SU-DHL-6 (cell line): Measurements from ENCODE around the gene TRDMT1.

ENCODE experiments used
- H2AFZ ChIP-seq: fragments of 200-600 bp; sonication (generic); 2 replicates; pipeline ENCODE4 v1.6.1; 2014; ENCODE audit warnings: low read depth, mild to moderate bottlenecking, moderate library complexity, mixed read lengths, antibody characterized with exemption, low read length; ENCODE audit not compliant: severe bottlenecking
- H3F3A ChIP-seq: fragments of 200-600 bp; shearing (Covaris generic); 2 replicates; pipeline ENCODE4 v1.6.0; 2016; ENCODE audit warnings: antibody characterized with exemption, mild to moderate bottlenecking; ENCODE audit not compliant: insufficient read depth
- H3K27ac ChIP-seq: fragments of 200-600 bp; sonication (generic); 2 replicates; pipeline ENCODE4 v1.5.1; 2016; ENCODE audit warnings: low read depth, mild to moderate bottlenecking, low read length, moderate library complexity, mixed read lengths
- H3K27me3 ChIP-seq: fragments of 200-600 bp; sonication (generic), shearing (Covaris generic); 2 replicates; pipeline ENCODE4 v1.6.0; 2014; ENCODE audit warnings: mild to moderate bottlenecking, low read length
- H3K36me3 ChIP-seq: fragments of 200-600 bp; sonication (generic); 2 replicates; pipeline ENCODE4 v1.6.1; 2014; ENCODE audit warnings: mild to moderate bottlenecking, low read length, mixed read lengths
- H3K4me2 ChIP-seq: fragments of 300-600, 200-600 bp; shearing (Covaris generic), sonication (generic); 2 replicates; pipeline ENCODE4 v1.6.0; 2014; ENCODE audit warnings: low read length, low read depth, mild to moderate bottlenecking; ENCODE audit not compliant: poor library complexity, severe bottlenecking
- H3K4me3 ChIP-seq: fragments of 200-600 bp; sonication (generic); 2 replicates; pipeline ENCODE4 v1.5.1; 2014; ENCODE audit warnings: antibody characterized with exemption, low read length, mild to moderate bottlenecking, mixed read lengths; ENCODE audit not compliant: insufficient read depth, poor library complexity, severe bottlenecking
- H3K79me2 ChIP-seq: fragments of 200-600 bp; sonication (generic); 2 replicates; pipeline ENCODE4 v1.6.1; 2014; ENCODE audit warnings: mild to moderate bottlenecking, low read length, moderate library complexity; ENCODE audit not compliant: insufficient read depth
- H3K9ac ChIP-seq: fragments of 200-600 bp; sonication (generic); 2 replicates; pipeline ENCODE4 v1.7.0; 2014; ENCODE audit warnings: mild to moderate bottlenecking, low read length
- H3K9me2 ChIP-seq: fragments of 200-600 bp; sonication (generic); replicated peaks from 2 replicates; pipeline ENCODE4 v1.6.1; 2014; ENCODE audit warnings: low read length; ENCODE audit not compliant: insufficient read depth
- H3K9me3 ChIP-seq: fragments of 200-600 bp; sonication (generic); 2 replicates; pipeline ENCODE4 v1.6.1; 2014; ENCODE audit warnings: low read length, mixed read lengths; ENCODE audit not compliant: insufficient read depth
- H4K20me1 ChIP-seq: fragments of 200-600 bp; sonication (generic); 2 replicates; pipeline ENCODE4 v1.6.1; 2014; ENCODE audit warnings: low read depth, mild to moderate bottlenecking, antibody characterized with exemption, low read length, moderate library complexity, mixed read lengths
- CTCF ChIP-seq: fragments of 200-600 bp; sonication (generic); IDR thresholded peaks from one replicate; pipeline ENCODE4 v1.5.1; 2017; ENCODE audit warnings: antibody characterized with exemption, mild to moderate bottlenecking, low read length, moderate library complexity; ENCODE audit not compliant: insufficient read depth, poor library complexity, severe bottlenecking
- EZH2phosphoT487 ChIP-seq: fragments of 200-600 bp; sonication (generic), shearing (Covaris generic); conservative IDR thresholded peaks from 2 replicates; pipeline ENCODE4 v1.6.1; 2018; ENCODE audit warnings: mild to moderate bottlenecking, antibody characterized with exemption, low read length, moderate library complexity, mixed read lengths

The TRDMT1 gene

GRCh38 chr10:17239345-17240085, 38.0 kb upstream of the TRDMT1 start:
- H3K27me3 ChIP-seq: no peaks in the 10 kb centered on the region
- peaks cover 34% of the 10 kb centered on the region for H3F3A ChIP-seq
- no peaks in the 10 kb centered on the region for H4K20me1 ChIP-seq
- no peak overlapping the region for H3K4me3 ChIP-seq
- H3K9ac ChIP-seq: no peak overlapping the region
- H3K9me2 ChIP-seq: no peaks in the 10 kb centered on the region
- peaks cover 33% of the 10 kb centered on the region for H3K36me3 ChIP-seq
- H2AFZ ChIP-seq: no peak overlapping the region
- H3K79me2 ChIP-seq: no peaks in the 10 kb centered on the region
- H3K9me3 ChIP-seq: no peaks in the 10 kb centered on the region
- H3K4me2 ChIP-seq: no peak overlapping the region
- no peak overlapping the region for H3K27ac ChIP-seq
- TF ChIP-seq CTCF: no peak

GRCh38 chr10:17238445-17239291, 37.2 kb upstream of the TRDMT1 start:
- no peak overlapping the region for H3K27ac ChIP-seq
- no peaks in the 10 kb centered on the region for H3K9me2 ChIP-seq
- no peak overlapping the region for H2AFZ ChIP-seq
- H3K36me3 ChIP-seq: peaks cover 39% of the 10 kb centered on the region
- H3K9ac ChIP-seq: no peak overlapping the region
- no peaks in the 10 kb centered on the region for H3K9me3 ChIP-seq
- H3K4me3 ChIP-seq: no peak overlapping the region
- TF ChIP-seq EZH2phosphoT487 (no peak), CTCF (no peak)
- no peaks in the 10 kb centered on the region; the same call in 1 of the 2 replicates for H4K20me1 ChIP-seq
- H3F3A ChIP-seq: peaks cover 34% of the 10 kb centered on the region
- H3K79me2 ChIP-seq: no peaks in the 10 kb centered on the region
- no peak overlapping the region for H3K4me2 ChIP-seq
- H3K27me3 ChIP-seq: no peaks in the 10 kb centered on the region

- no peak for TF ChIP-seq CTCF
- TF ChIP-seq EZH2phosphoT487: no peak
- Histone ChIP-seq H3K79me2 (no peaks in the 10 kb centered on the region), H3K27ac (no peak overlapping the region), H3K9ac (no peak overlapping the region), H3K9me3 (no peaks in the 10 kb centered on the region), H3K4me2 (no peak overlapping the region), H3F3A (peaks cover 34% of the 10 kb centered on the region), H3K4me3 (no peak overlapping the region), H3K9me2 (no peaks in the 10 kb centered on the region), H3K27me3 (no peaks in the 10 kb centered on the region), H3K36me3 (peaks cover 45% of the 10 kb centered on the region), H2AFZ (no peak overlapping the region), H4K20me1 (no peaks in the 10 kb centered on the region; the same call in 1 of the 2 replicates)
These were observed 36.5 kb upstream of the TRDMT1 start for GRCh38 chr10:17237915-17238444.
